Transverse colon (tissue), 4 donors: ENCODE results near the gene PARP16.
A peak's percentile ranks its signal among the peaks of the same experiment; 100 is the strongest.

Source experiments
- EP300 ChIP-seq: sonication (generic); formaldehyde crosslinking; IDR thresholded peaks from one replicate; pipeline ENCODE4 v1.6.1; 2017; ENCODE audit warnings: antibody characterized with exemption, low read depth
- POLR2A ChIP-seq: fragments of 450-650 bp; IDR thresholded peaks from one replicate; pipeline ENCODE4 v1.6.1; 2016; ENCODE audit warnings: antibody characterized with exemption, mild to moderate bottlenecking, moderate library complexity
- POLR2AphosphoS5 ChIP-seq, 3 donors: sonication (generic); formaldehyde crosslinking; IDR thresholded peaks; one replicate each; pipeline ENCODE4 v1.6.1; 2016; ENCODE audit warnings: antibody characterized with exemption in 3 of 3
- TF ChIP-seq, protein P1 (sequence below), 5 experiments: fragments of 200-600 bp in 3 of 5; fragments of 450-650 bp in 2 of 5; sonication (generic) in 3 of 5; IDR thresholded peaks; 1 replicate in 2 of 5; 2 replicates in 3 of 5; pipeline ENCODE4 v1.5.1; 2016 to 2017; ENCODE audit warnings: antibody characterized with exemption in 5 of 5, inconsistent platforms in 3 of 5, mild to moderate bottlenecking in 2 of 5, moderate library complexity in 1 of 5

DNA sequence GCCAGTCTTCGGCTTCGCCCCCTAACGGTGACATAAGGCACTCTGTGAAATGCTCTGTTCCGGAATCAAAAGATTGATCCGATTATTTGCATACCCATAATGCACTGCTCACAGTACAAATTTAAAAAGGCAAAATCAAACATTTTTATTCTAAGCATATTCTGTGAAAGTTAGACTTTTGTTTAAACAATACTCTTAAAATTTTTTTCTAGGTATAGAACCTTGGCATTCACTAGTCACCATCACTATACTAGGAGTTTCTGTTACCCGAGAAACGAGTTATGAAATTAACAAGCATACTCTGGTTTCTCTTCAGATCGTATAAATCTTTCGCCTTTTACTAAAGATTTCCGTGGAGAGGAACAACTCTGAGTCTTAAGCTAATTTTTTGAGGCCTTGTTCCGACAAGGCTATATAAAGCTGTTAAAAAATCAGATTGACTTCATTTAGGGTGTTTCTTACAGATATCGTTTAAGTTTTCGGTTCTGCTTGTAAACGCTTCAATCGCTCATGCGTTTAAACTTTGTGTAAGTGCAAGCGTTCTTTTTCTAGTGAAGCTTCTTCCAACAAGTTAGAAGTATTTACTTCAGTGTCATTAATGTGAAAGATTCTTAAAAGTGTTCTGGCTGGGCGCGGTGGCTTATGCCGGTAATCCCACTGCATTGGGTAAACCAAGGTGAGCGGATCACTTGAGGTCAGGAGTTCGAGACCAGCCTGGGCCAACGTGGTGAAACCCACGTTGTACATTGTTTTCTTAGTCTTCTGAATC is 17.9 kb upstream of the PARP16 start, which contains the start of gene RNU5B-1:
- TF ChIP-seq EP300 = no peak
- TF ChIP-seq, protein P1, sequence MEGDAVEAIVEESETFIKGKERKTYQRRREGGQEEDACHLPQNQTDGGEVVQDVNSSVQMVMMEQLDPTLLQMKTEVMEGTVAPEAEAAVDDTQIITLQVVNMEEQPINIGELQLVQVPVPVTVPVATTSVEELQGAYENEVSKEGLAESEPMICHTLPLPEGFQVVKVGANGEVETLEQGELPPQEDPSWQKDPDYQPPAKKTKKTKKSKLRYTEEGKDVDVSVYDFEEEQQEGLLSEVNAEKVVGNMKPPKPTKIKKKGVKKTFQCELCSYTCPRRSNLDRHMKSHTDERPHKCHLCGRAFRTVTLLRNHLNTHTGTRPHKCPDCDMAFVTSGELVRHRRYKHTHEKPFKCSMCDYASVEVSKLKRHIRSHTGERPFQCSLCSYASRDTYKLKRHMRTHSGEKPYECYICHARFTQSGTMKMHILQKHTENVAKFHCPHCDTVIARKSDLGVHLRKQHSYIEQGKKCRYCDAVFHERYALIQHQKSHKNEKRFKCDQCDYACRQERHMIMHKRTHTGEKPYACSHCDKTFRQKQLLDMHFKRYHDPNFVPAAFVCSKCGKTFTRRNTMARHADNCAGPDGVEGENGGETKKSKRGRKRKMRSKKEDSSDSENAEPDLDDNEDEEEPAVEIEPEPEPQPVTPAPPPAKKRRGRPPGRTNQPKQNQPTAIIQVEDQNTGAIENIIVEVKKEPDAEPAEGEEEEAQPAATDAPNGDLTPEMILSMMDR (IDR thresholded peaks at IDR 0.05) = peak; percentile 86 to 97 (median 90)
- TF ChIP-seq POLR2A = peak; percentile 99
- peak; percentile 95 to 100 (median 100) for TF ChIP-seq POLR2AphosphoS5 (IDR thresholded peaks at IDR 0.05)
